ENCODE results near the gene APOL3. TPM values are rescaled to one million over a fixed set of nuclear protein-coding genes. Genes with fewer than 3 reads are reported as not detected.
"Not testable (repeated sequence)": the region's sequence is repeated elsewhere in the genome, so short reads cannot be mapped to it uniquely, and the experiment has no call there.

The APOL3 gene
- polyA plus RNA-seq, 1 donor from 2014 or later, result not detected

- TF ChIP-seq REST (IDR thresholded peaks at IDR 0.05; ENCODE audit: borderline replicate concordance) (no peak), EZH2 (IDR thresholded peaks at IDR 0.05; ENCODE audit: borderline replicate concordance, insufficient read depth, low read length, poor library complexity, severe bottlenecking) (no peak), SMC3 (conservative IDR thresholded peaks at IDR 0.05; ENCODE audit: poor library complexity) (no peak), TAF1 (IDR thresholded peaks at IDR 0.05; ENCODE audit: low read depth) (no peak), EP300 (conservative IDR thresholded peaks at IDR 0.05; ENCODE audit: poor library complexity, severe bottlenecking) (no peak), MXI1 (conservative IDR thresholded peaks at IDR 0.05; ENCODE audit: poor library complexity, severe bottlenecking) (no peak), RAD21 (conservative IDR thresholded peaks at IDR 0.05) (no peak), CTCF (IDR thresholded peaks at IDR 0.05; ENCODE audit: poor library complexity, severe bottlenecking) (no peak), POLR2AphosphoS5 (IDR thresholded peaks at IDR 0.05) (no peak)
- no peaks in the 10 kb centered on the region for H3F3A ChIP-seq (ENCODE audit: insufficient read depth, low read length, poor library complexity, severe bottlenecking)
- H3K9me2 ChIP-seq (ENCODE audit: insufficient read depth, low read length), result no peaks in the 10 kb centered on the region
- H3K4me2 ChIP-seq (ENCODE audit: low read length), result no peak overlapping the region
- no peak overlapping the region for H2AFZ ChIP-seq (ENCODE audit: low read depth, low read length)
- H3K9ac ChIP-seq (ENCODE audit: low read length), result no peak overlapping the region
- H3K79me2 ChIP-seq (replicated peaks; ENCODE audit: insufficient read depth, low read length), result no peaks in the 10 kb centered on the region
- H3K27me3 ChIP-seq (ENCODE audit: insufficient read depth, low read depth, low read length), result no peaks in the 10 kb centered on the region
- no peaks in the 10 kb centered on the region for H4K20me1 ChIP-seq (ENCODE audit: insufficient read depth)
- H3K36me3 ChIP-seq (ENCODE audit: insufficient read depth, low read length), result no peaks in the 10 kb centered on the region
- no peak overlapping the region for H3K27ac ChIP-seq (ENCODE audit: low read length)
- no peaks in the 10 kb centered on the region for H3K9me3 ChIP-seq (ENCODE audit: low read length)
- no peak overlapping the region for H3K4me3 ChIP-seq (ENCODE audit: low read length)
These were observed 62.7 kb downstream of the APOL3 start for GRCh38 chr22:36097880-36098279.

- H3K9me2 ChIP-seq (ENCODE audit: insufficient read depth, low read length), result not testable (repeated sequence)
These were observed 69.8 kb downstream of the APOL3 start for GRCh38 chr22:36090772-36091171.

More at GRCh38 chr22:36090772-36091171, 69.8 kb downstream of the APOL3 start:
- not testable (repeated sequence) for H3K27ac ChIP-seq (ENCODE audit: low read length); H3K27me3 ChIP-seq (ENCODE audit: insufficient read depth, low read depth, low read length); H3K36me3 ChIP-seq (ENCODE audit: insufficient read depth, low read length); H2AFZ ChIP-seq (ENCODE audit: low read depth, low read length); H3K79me2 ChIP-seq (replicated peaks; ENCODE audit: insufficient read depth, low read length); H3K9ac ChIP-seq (ENCODE audit: low read length); H3F3A ChIP-seq (ENCODE audit: insufficient read depth, low read length, poor library complexity, severe bottlenecking); H3K9me3 ChIP-seq (ENCODE audit: low read length); H4K20me1 ChIP-seq (ENCODE audit: insufficient read depth); H3K4me2 ChIP-seq (ENCODE audit: low read length); H3K4me3 ChIP-seq (ENCODE audit: low read length)

Other genes with a start within 250 kb of the APOL3 start
- 529 and 585 TPM in 2 replicates for gene RBFOX2, start 131.9 kb downstream of the APOL3 start, polyA plus RNA-seq
- not detected in 2 replicates for gene APOL4, start 41.1 kb upstream of the APOL3 start, polyA plus RNA-seq
- gene APOL2, start 78.8 kb upstream of the APOL3 start, polyA plus RNA-seq, result not detected in 2 replicates
- gene APOL1, start 92.4 kb upstream of the APOL3 start, polyA plus RNA-seq, result not detected in 2 replicates
- 7.1 and 8.1 TPM in 2 replicates for gene MYH9, start 227.2 kb upstream of the APOL3 start, polyA plus RNA-seq